NCI-H1105 treated with DMSO at 0.1 percent for 48 hours (cell line): ENCODE data around the gene NRM.
"Not testable (repeated sequence)": the region's sequence is repeated elsewhere in the genome, so short reads cannot be mapped to it uniquely, and the experiment has no call there.

Experiments used
- DNase-seq: peaks from one replicate; lab custom pipeline; 2025; lab: John Stamatoyannopoulos, UW

Gene NRM

GRCh38 chr6:30690403-30691207 lies at the start of gene NRM:
Gene NRM (minus strand): TSS chr6:30690984. CDS start chr6:30690974, 10 bp downstream.
- peak; percentile 87 for DNase-seq

GRCh38 chr6:30740540-30740870 lies 49.7 kb upstream of the NRM start:
- no peak for DNase-seq

GRCh38 chr6:30738532-30738931 lies 47.7 kb upstream of the NRM start:
- no peak for DNase-seq

GRCh38 chr6:30735668-30736314 lies 45.0 kb upstream of the NRM start:
- no peak for DNase-seq

- no peak for DNase-seq
Measured at GRCh38 chr6:30732237-30732943, 41.6 kb upstream of the NRM start.

GRCh38 chr6:30730601-30731435 lies 40.0 kb upstream of the NRM start:
- peak; percentile 89 for DNase-seq

GRCh38 chr6:30727920-30728553 lies 37.3 kb upstream of the NRM start:
- DNase-seq = no peak

- peak; percentile 7 for DNase-seq
Measured at GRCh38 chr6:30726506-30727413, 36.0 kb upstream of the NRM start.

- peak; percentile 36 for DNase-seq
Measured at GRCh38 chr6:30725713-30726505, 35.1 kb upstream of the NRM start.

- no peak for DNase-seq
Measured at GRCh38 chr6:30724906-30725667, 34.3 kb upstream of the NRM start.

- not testable (repeated sequence) for DNase-seq
Measured at GRCh38 chr6:30723843-30724741, 33.3 kb upstream of the NRM start.

GRCh38 chr6:30723159-30723842 lies 32.5 kb upstream of the NRM start:
- DNase-seq = not testable (repeated sequence)

GRCh38 chr6:30722280-30723112 lies 31.7 kb upstream of the NRM start:
- DNase-seq = peak; percentile 66

- DNase-seq = not testable (repeated sequence)
Measured at GRCh38 chr6:30722025-30722279, 31.2 kb upstream of the NRM start.

GRCh38 chr6:30721198-30722024 lies 30.6 kb upstream of the NRM start:
- DNase-seq = peak; percentile 85

- DNase-seq = peak; percentile 59
Measured at GRCh38 chr6:30720738-30721197, 30.0 kb upstream of the NRM start.
